ENCODE data around the gene ZC3H13.
A peak's percentile ranks its signal among the peaks of the same experiment; 100 is the strongest.

Gene ZC3H13

DNA sequence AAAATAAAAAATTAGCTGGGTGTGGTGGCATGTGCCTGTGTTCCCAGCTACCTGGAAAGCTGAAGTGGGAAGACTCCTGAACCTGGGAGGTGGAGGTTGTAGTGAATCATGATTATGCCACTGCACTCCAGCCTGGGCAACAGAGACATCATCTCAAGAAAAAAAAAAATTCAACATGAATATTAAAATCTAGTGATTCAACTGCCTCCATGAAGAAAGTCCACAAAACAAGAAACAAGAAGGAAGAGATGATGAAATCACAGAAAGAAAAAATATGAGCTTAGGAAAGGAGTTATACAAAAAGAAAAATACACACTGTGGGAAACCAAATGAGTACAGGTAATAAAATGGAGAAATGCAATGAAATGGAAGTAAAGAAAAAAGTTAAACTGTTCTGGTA, 101.4 kb downstream of the ZC3H13 start:
- TF ChIP-seq, protein P1, sequence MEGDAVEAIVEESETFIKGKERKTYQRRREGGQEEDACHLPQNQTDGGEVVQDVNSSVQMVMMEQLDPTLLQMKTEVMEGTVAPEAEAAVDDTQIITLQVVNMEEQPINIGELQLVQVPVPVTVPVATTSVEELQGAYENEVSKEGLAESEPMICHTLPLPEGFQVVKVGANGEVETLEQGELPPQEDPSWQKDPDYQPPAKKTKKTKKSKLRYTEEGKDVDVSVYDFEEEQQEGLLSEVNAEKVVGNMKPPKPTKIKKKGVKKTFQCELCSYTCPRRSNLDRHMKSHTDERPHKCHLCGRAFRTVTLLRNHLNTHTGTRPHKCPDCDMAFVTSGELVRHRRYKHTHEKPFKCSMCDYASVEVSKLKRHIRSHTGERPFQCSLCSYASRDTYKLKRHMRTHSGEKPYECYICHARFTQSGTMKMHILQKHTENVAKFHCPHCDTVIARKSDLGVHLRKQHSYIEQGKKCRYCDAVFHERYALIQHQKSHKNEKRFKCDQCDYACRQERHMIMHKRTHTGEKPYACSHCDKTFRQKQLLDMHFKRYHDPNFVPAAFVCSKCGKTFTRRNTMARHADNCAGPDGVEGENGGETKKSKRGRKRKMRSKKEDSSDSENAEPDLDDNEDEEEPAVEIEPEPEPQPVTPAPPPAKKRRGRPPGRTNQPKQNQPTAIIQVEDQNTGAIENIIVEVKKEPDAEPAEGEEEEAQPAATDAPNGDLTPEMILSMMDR (IDR thresholded peaks at IDR 0.05; ENCODE audit: unreplicated experiment in 3 of 3): no peak

DNA sequence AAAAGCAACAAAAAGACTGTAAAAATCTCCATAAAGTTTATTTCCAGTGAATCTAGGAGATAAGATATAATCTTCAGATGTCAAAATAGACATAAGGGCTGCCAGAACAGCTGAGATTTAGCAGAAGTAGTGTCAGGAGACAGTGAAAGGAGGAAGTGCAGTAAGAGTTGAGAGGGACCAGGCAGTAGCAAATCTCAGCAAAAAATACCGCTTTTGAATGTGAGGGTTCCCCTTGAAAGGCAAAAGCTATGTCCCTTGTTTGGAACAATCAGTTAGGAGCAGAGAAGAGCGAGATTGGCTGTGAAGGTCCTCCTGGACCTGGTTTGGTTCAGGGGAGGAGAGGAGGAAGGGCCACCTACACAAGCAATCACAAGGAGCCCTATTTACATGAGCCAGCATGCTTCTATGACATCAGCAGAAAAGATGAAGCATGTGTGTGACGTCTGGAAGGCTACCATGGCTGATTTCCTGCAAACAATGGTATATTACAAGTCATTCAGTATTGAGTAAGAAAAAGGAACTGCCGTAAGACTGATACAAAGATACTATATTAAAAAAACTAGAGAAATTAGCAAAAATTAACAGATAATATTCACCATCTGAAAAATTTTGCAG, 102.1 kb downstream of the ZC3H13 start:
- TF ChIP-seq, protein P1 (IDR thresholded peaks at IDR 0.05; ENCODE audit: unreplicated experiment in 3 of 3): no peak
- Mint-ChIP-seq H3K4me1 (peaks cover 5% of the 10 kb centered on the region), H3K27ac (peak overlapping the region; percentile 27 to 64 (median 63)), H3K9me3 (peaks cover 3% of the 10 kb centered on the region), H3K27me3 (ENCODE audit: low read depth) (no peaks in the 10 kb centered on the region), H3K4me3 (no peak overlapping the region), H3K36me3 (ENCODE audit: low read depth) (peaks cover 34% of the 10 kb centered on the region)

More for the DNA sequence above, 101.4 kb downstream of the ZC3H13 start:
- Mint-ChIP-seq H3K4me1 (peaks cover 5% of the 10 kb centered on the region), H3K36me3 (ENCODE audit: low read depth) (peaks cover 40% of the 10 kb centered on the region), H3K27ac (no peak overlapping the region), H3K27me3 (ENCODE audit: low read depth) (no peaks in the 10 kb centered on the region), H3K9me3 (peaks cover 3% of the 10 kb centered on the region), H3K4me3 (no peak overlapping the region)

DNA sequence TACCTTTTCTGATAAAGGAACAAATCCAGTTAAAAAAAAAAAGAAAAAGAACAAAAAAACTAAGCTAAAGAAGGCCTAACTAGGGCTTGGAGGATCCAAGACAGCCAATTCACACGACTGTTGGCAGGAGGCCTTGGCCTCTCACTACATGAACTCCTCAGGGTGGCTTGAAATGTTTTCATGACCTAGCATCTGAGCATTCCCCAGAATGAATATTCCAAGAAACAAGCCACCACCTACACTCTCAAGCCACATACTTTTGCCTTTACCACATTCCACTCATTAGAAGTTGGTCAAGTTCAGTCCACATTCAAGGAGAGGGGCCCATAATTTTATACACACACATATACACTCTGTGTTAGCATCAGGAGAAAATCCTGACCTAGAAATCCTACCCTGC, 103.4 kb downstream of the ZC3H13 start:
- no peak overlapping the region for H3K4me3 Mint-ChIP-seq
- TF ChIP-seq, protein P1 (IDR thresholded peaks at IDR 0.05; ENCODE audit: unreplicated experiment in 3 of 3): no peak
- no peaks in the 10 kb centered on the region for H3K27me3 Mint-ChIP-seq (ENCODE audit: low read depth)
- H3K4me1 Mint-ChIP-seq: peaks cover 5% of the 10 kb centered on the region
- H3K27ac Mint-ChIP-seq: no peak overlapping the region
- peaks cover 3% of the 10 kb centered on the region for H3K9me3 Mint-ChIP-seq
- H3K36me3 Mint-ChIP-seq (ENCODE audit: low read depth): peaks cover 27% of the 10 kb centered on the region

- no peaks in the 10 kb centered on the region for H3K27me3 Mint-ChIP-seq (ENCODE audit: low read depth)
- no peaks in the 10 kb centered on the region for H3K9me3 Mint-ChIP-seq
- peaks cover 5% of the 10 kb centered on the region for H3K4me1 Mint-ChIP-seq
- H3K27ac Mint-ChIP-seq: peak overlapping the region in 2 of 3 experiments; percentile 17 to 52
- H3K36me3 Mint-ChIP-seq (ENCODE audit: low read depth): no peaks in the 10 kb centered on the region
- no peak overlapping the region for H3K4me3 Mint-ChIP-seq
- TF ChIP-seq, protein P1 (IDR thresholded peaks at IDR 0.05; ENCODE audit: unreplicated experiment in 3 of 3): no peak
Observed at GRCh38 chr13:45943965-45944364, 108.6 kb downstream of the ZC3H13 start.

GRCh38 chr13:45943120-45943519, 109.4 kb downstream of the ZC3H13 start:
- H3K4me1 Mint-ChIP-seq: peaks cover 5% of the 10 kb centered on the region
- H3K27ac Mint-ChIP-seq: no peak overlapping the region
- TF ChIP-seq, protein P1 (IDR thresholded peaks at IDR 0.05; ENCODE audit: unreplicated experiment in 3 of 3): no peak
- H3K4me3 Mint-ChIP-seq: no peak overlapping the region
- H3K9me3 Mint-ChIP-seq: no peaks in the 10 kb centered on the region
- no peaks in the 10 kb centered on the region for H3K36me3 Mint-ChIP-seq (ENCODE audit: low read depth)
- no peaks in the 10 kb centered on the region for H3K27me3 Mint-ChIP-seq (ENCODE audit: low read depth)

- Mint-ChIP-seq H3K36me3 (ENCODE audit: low read depth) (no peaks in the 10 kb centered on the region), H3K9me3 (no peaks in the 10 kb centered on the region), H3K27me3 (ENCODE audit: low read depth) (peaks cover 4% of the 10 kb centered on the region), H3K27ac (no peak overlapping the region), H3K4me1 (peaks cover 5% of the 10 kb centered on the region), H3K4me3 (no peak overlapping the region)
- TF ChIP-seq, protein P1 (IDR thresholded peaks at IDR 0.05; ENCODE audit: unreplicated experiment in 3 of 3): no peak
Observed at GRCh38 chr13:45941261-45941660, 111.3 kb downstream of the ZC3H13 start.
